Omental fat pad (tissue), 4 donors: ENCODE results near the gene ZNF668. TPM values are rescaled to one million over a fixed set of nuclear protein-coding genes. Genes with fewer than 3 reads are reported as not detected.

ENCODE experiments used
- ATAC-seq: fragments of 150-250 bp; one replicate; pipeline ENCODE4 v1.9.1; 2016; ENCODE audit warnings: mild to moderate bottlenecking, moderate library complexity; ENCODE audit not compliant: low FRiP score
- DNase-seq: peaks from one replicate; pipeline ENCODE4 v3.0.0-alpha.2; 2019; ENCODE audit warnings: low spot score
- CTCF ChIP-seq, 3 donors: fragments of 450-650 bp; IDR thresholded peaks; one replicate each; pipeline ENCODE4 v1.5.1; 2016 to 2017; ENCODE audit warnings: antibody characterized with exemption in 3 of 3, mild to moderate bottlenecking in 3 of 3, moderate library complexity in 2 of 3
- total RNA-seq, 4 donors: library from RNA; depleted of rRNA; stranded (reverse); fragments of >200 nt; gene quantifications; one replicate each; pipeline ENCODE4 v1.1.0, GENCODE V29; 2016

The ZNF668 gene
- total RNA-seq, 4 donors from 2014 or later: 7.4 to 13.9 (median 10.8) TPM

GRCh38 chr16:31094424-31095120 lies 20.5 kb upstream of the ZNF668 start, which contains the start of gene VKORC1:
Gene VKORC1 (minus strand): TSS chr16:31094797. CDS start chr16:31094729, 68 bp downstream.
- DNase-seq: peak; percentile 75
- ATAC-seq: peak; percentile 97
- TF ChIP-seq CTCF (IDR thresholded peaks at IDR 0.05): no peak

- no peak for TF ChIP-seq CTCF (IDR thresholded peaks at IDR 0.05)
- DNase-seq (no peak), ATAC-seq (peak; percentile 28)
Measured at GRCh38 chr16:31094088-31094423, 20.0 kb upstream of the ZNF668 start.

- ATAC-seq: no peak
- no peak for TF ChIP-seq CTCF (IDR thresholded peaks at IDR 0.05)
- DNase-seq: no peak
Measured at GRCh38 chr16:31093132-31093703, 19.2 kb upstream of the ZNF668 start.

GRCh38 chr16:31092330-31092729 lies 18.3 kb upstream of the ZNF668 start:
- no peak for DNase-seq
- no peak for TF ChIP-seq CTCF (IDR thresholded peaks at IDR 0.05)
- no peak for ATAC-seq

GRCh38 chr16:31090540-31090939 lies 16.5 kb upstream of the ZNF668 start:
- DNase-seq (no peak), ATAC-seq (no peak)
- no peak for TF ChIP-seq CTCF (IDR thresholded peaks at IDR 0.05)

GRCh38 chr16:31089199-31089598 lies 15.2 kb upstream of the ZNF668 start:
- TF ChIP-seq CTCF (IDR thresholded peaks at IDR 0.05): no peak
- DNase-seq (no peak), ATAC-seq (no peak)
